Measurements from ENCODE around the gene ZC3H12D.
"Not testable (repeated sequence)": the region's sequence is repeated elsewhere in the genome, so short reads cannot be mapped to it uniquely, and the experiment has no call there.

The ZC3H12D gene

DNA sequence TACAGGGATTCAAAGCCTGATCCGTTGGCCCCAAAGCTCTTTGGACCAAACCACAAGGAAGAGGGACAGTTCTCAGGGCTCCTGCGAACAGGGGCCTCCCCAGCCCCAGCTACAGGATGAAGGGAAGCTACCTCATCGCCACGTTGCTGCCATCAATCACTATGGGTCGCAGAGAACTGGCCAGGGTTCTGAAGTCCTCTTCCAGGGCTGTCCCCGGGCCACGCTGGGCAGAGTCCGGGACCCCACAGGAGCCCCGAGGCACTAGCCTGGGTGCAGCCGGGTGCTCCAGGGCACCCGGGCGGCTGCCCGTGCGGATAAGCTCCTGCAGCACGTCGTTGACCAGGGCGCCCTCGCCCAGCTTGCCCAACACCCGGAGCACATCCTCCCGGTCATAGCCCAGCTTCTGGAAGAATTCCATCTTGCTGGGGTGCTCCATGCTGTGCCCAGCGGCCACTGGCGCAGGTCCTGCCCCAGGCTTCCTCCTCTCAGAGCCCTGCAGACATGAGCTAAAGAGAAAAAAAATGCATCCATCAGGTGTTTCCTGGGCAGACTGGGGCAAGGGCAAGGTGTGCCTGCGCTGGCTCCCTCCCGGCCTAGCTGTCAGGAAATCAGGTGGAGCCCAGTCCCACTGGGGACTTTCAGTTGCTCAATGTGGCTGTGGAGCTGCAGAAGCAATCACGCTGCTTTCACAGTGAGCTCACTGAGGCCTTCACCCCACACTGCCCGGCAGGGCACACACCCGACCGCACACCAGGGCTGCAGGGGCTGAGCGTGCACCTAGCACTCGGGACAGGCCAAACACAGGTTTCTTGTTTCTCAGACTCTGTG, 10.5 kb downstream of the ZC3H12D start:
- Histone ChIP-seq H3K9ac (ENCODE audit: low read depth in 1 of 2, low read length in 2 of 2) (peak overlapping the region; percentile 24 to 65), H3K4me3 (ENCODE audit: low read length in 2 of 2) (peak overlapping the region; percentile 42 to 49), H3K9me3 (ENCODE audit: control insufficient read depth in 2 of 2, low read length in 2 of 2) (no peaks in the 10 kb centered on the region), H3K4me1 (ENCODE audit: control insufficient read depth in 2 of 2, insufficient read depth in 2 of 2, low read length in 2 of 2) (peaks cover 27 to 28% of the 10 kb centered on the region in 2 donors), H3K27me3 (ENCODE audit: control insufficient read depth in 2 of 2, insufficient read depth in 2 of 2, low read length in 2 of 2) (no peaks in the 10 kb centered on the region), H3K27ac (ENCODE audit: low read depth in 2 of 2, low read length in 2 of 2) (peak overlapping the region; percentile 86 to 88), H3K36me3 (ENCODE audit: control insufficient read depth in 2 of 2, insufficient read depth in 2 of 2, low read length in 2 of 2) (peaks cover 0 to 2% of the 10 kb centered on the region in 2 donors)

DNA sequence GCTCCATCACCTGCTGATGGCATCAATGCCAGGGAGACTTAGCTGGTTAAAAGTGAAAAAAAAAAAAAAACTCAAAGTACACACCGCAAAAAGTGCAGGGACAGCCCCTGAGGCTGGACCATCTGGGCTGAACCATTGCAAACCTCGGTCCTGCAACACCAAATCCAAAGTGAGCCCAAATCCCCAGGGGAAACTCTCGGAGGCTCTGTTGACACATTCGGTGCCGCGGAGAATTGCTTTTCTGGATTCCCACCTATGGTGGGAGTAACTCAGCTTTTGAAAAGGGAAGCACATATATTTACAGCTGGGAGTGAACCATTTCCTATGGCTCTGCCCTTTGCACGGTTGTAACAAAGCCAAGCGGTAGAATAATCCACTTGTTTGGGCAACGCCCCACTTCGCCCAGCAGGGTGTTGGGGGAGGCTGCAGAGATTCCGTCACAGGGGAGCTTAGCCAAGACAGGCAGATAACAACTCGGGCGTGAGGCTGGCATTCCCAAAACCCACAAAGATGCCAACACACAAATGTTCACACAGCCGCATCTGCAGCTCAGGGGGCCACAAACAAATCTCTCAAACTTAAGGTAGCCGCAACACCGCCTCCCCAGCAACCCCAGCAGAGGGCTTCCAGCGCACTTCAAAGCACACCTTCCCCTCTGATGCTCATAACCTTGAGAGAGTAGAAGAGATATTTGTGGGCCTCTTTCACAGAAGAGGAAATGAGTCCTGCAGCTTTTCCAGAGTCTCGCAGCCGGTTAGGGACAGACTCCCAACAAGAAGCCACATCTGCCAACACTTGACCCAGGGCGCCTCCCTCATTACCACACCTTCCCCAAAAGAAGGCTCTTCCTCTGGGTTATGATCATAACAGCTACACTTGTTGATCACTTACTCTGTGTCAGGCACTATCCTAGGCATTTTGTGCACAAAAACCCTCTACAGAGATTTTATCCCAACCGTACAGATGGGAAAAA, 11.4 kb downstream of the ZC3H12D start:
- peaks cover 27 to 28% of the 10 kb centered on the region in 2 donors for H3K4me1 ChIP-seq (ENCODE audit: control insufficient read depth in 2 of 2, insufficient read depth in 2 of 2, low read length in 2 of 2)
- peak overlapping the region; percentile 86 to 88 for H3K27ac ChIP-seq (ENCODE audit: low read depth in 2 of 2, low read length in 2 of 2)
- no peaks in the 10 kb centered on the region for H3K9me3 ChIP-seq (ENCODE audit: control insufficient read depth in 2 of 2, low read length in 2 of 2)
- H3K36me3 ChIP-seq (ENCODE audit: control insufficient read depth in 2 of 2, insufficient read depth in 2 of 2, low read length in 2 of 2), result peaks cover 0 to 2% of the 10 kb centered on the region in 2 donors
- no peaks in the 10 kb centered on the region for H3K27me3 ChIP-seq (ENCODE audit: control insufficient read depth in 2 of 2, insufficient read depth in 2 of 2, low read length in 2 of 2)
- peak overlapping the region; percentile 56 to 65 for H3K9ac ChIP-seq (ENCODE audit: low read depth in 1 of 2, low read length in 2 of 2)
- peak overlapping the region; percentile 49 to 68 for H3K4me3 ChIP-seq (ENCODE audit: low read length in 2 of 2)

DNA sequence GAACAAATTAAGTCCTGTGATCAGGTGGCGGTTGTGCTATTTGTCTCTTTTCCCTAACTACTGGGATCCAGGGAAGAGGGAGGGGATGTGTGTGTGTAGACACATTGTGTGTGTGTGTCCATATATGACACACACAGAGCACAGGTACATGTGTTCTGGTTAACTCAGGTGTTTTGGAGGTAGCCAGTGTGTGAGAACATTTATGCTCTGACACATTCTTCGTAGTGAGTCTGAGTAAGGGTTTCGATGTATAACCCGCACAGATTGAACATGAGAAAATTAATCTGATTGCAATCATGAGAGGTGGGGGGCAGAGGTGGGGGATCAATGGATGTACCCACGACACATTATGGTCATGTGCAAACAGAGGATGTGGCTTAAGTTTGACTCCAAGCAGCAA, 12.6 kb downstream of the ZC3H12D start:
- peaks cover 27 to 28% of the 10 kb centered on the region in 2 donors for H3K4me1 ChIP-seq (ENCODE audit: control insufficient read depth in 2 of 2, insufficient read depth in 2 of 2, low read length in 2 of 2)

DNA sequence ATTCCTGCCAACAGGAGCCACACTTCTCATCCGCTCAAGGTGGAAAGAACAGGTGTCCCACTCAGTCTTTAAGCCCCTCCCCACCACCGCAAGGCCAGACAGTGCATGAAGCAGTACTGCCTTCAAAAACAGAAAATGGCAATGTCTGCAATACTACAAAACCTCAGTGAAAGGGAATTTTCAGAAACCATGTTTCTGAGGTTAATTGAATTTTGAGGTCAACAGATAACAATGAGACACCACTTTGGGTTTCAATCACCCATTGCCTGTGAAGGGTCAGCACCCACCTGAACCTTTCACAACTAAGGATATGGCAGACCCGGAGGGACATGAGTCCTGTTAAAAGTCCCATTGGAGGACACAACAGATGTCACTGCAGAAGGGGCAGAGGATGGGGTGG, 13.0 kb downstream of the ZC3H12D start:
- Histone ChIP-seq H3K27me3 (ENCODE audit: control insufficient read depth in 2 of 2, insufficient read depth in 2 of 2, low read length in 2 of 2) (no peaks in the 10 kb centered on the region), H3K36me3 (ENCODE audit: control insufficient read depth in 2 of 2, insufficient read depth in 2 of 2, low read length in 2 of 2) (peaks cover 0 to 2% of the 10 kb centered on the region in 2 donors), H3K9ac (ENCODE audit: low read depth in 1 of 2, low read length in 2 of 2) (no peak overlapping the region), H3K27ac (ENCODE audit: low read depth in 2 of 2, low read length in 2 of 2) (no peak overlapping the region), H3K4me1 (ENCODE audit: control insufficient read depth in 2 of 2, insufficient read depth in 2 of 2, low read length in 2 of 2) (peaks cover 27 to 28% of the 10 kb centered on the region in 2 donors), H3K9me3 (ENCODE audit: control insufficient read depth in 2 of 2, low read length in 2 of 2) (no peaks in the 10 kb centered on the region), H3K4me3 (ENCODE audit: low read length in 2 of 2) (no peak overlapping the region)

More for the DNA sequence above, 12.6 kb downstream of the ZC3H12D start:
- Histone ChIP-seq H3K27ac (ENCODE audit: low read depth in 2 of 2, low read length in 2 of 2) (peak overlapping the region in 1 of 2 donors; percentile 88), H3K36me3 (ENCODE audit: control insufficient read depth in 2 of 2, insufficient read depth in 2 of 2, low read length in 2 of 2) (peaks cover 0 to 2% of the 10 kb centered on the region in 2 donors), H3K27me3 (ENCODE audit: control insufficient read depth in 2 of 2, insufficient read depth in 2 of 2, low read length in 2 of 2) (no peaks in the 10 kb centered on the region), H3K9ac (ENCODE audit: low read depth in 1 of 2, low read length in 2 of 2) (no peak overlapping the region), H3K4me3 (ENCODE audit: low read length in 2 of 2) (no peak overlapping the region), H3K9me3 (ENCODE audit: control insufficient read depth in 2 of 2, low read length in 2 of 2) (no peaks in the 10 kb centered on the region)

DNA sequence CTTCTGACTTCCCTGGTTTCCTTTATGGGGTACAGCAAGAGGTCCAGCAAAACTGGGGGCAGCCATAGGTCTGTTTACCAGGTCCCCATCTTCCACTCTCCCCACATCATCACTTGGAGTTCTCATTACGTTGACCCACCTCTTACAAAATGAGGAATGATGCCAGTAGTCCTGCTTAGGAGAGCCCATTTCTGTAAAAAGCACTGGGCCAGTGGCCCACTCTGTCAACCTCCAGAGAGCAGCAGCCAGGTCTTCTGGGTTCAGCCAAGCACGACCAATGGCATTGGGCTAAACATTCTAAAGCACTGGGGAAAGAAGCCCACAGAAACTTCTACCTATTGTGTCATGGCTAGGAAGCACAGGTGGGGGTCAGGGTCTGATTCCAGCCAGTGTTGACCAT, 13.9 kb downstream of the ZC3H12D start:
- Histone ChIP-seq H3K27ac (ENCODE audit: low read depth in 2 of 2, low read length in 2 of 2) (no peak overlapping the region), H3K4me3 (ENCODE audit: low read length in 2 of 2) (no peak overlapping the region), H3K9ac (ENCODE audit: low read depth in 1 of 2, low read length in 2 of 2) (no peak overlapping the region), H3K36me3 (ENCODE audit: control insufficient read depth in 2 of 2, insufficient read depth in 2 of 2, low read length in 2 of 2) (peaks cover 0 to 2% of the 10 kb centered on the region in 2 donors), H3K4me1 (ENCODE audit: control insufficient read depth in 2 of 2, insufficient read depth in 2 of 2, low read length in 2 of 2) (peaks cover 27 to 28% of the 10 kb centered on the region in 2 donors), H3K27me3 (ENCODE audit: control insufficient read depth in 2 of 2, insufficient read depth in 2 of 2, low read length in 2 of 2) (no peaks in the 10 kb centered on the region), H3K9me3 (ENCODE audit: control insufficient read depth in 2 of 2, low read length in 2 of 2) (no peaks in the 10 kb centered on the region)

DNA sequence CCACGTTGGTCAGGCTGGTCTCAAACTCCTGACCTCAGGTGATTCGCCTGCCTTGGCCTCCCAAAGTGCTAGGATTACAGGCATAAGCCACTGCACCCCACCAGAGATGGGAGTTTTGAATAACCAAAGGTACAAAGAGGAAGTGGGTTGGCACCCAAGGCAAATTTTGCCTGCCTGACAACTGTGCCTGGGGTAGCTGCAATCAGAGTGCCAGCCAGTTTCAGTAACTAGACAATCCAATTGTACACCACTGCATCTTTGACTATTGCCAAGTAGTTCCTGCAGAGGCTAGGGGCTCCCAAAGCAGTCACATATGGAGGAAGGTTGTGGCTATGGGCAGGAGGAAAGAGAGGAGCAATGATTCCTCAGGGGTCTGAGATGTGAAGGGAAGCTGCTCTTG, 16.6 kb downstream of the ZC3H12D start:
- Histone ChIP-seq H3K4me1 (ENCODE audit: control insufficient read depth in 2 of 2, insufficient read depth in 2 of 2, low read length in 2 of 2) (peaks cover 8 to 10% of the 10 kb centered on the region in 2 donors), H3K9ac (ENCODE audit: low read depth in 1 of 2, low read length in 2 of 2) (no peak overlapping the region), H3K9me3 (ENCODE audit: control insufficient read depth in 2 of 2, low read length in 2 of 2) (no peaks in the 10 kb centered on the region), H3K36me3 (ENCODE audit: control insufficient read depth in 2 of 2, insufficient read depth in 2 of 2, low read length in 2 of 2) (peaks cover 0 to 2% of the 10 kb centered on the region in 2 donors), H3K27me3 (ENCODE audit: control insufficient read depth in 2 of 2, insufficient read depth in 2 of 2, low read length in 2 of 2) (no peaks in the 10 kb centered on the region), H3K4me3 (ENCODE audit: low read length in 2 of 2) (peak overlapping the region in 1 of 2 donors; percentile 37), H3K27ac (ENCODE audit: low read depth in 2 of 2, low read length in 2 of 2) (no peak overlapping the region)

DNA sequence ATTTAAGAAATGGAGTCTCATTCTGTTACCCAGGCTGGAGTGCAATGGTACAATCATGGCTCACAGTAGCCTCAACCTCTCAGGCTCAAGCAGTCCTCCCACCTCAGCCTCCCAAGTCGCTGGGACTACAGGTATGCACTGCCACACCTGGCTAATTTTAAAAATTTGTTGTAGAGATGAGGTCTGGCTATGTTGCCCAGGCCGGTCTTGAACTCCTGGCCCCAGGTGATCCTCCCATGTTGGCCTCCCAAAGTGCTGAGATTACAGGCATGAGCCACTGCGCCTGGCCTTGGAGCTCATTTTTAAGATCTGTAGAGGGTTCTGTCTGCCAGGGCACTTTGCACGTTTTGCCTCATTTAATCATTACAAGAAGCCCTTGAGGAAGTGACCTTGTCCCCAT, 17.5 kb downstream of the ZC3H12D start:
- no peaks in the 10 kb centered on the region for H3K27me3 ChIP-seq (ENCODE audit: control insufficient read depth in 2 of 2, insufficient read depth in 2 of 2, low read length in 2 of 2)
- H3K27ac ChIP-seq (ENCODE audit: low read depth in 2 of 2, low read length in 2 of 2), result no peak overlapping the region
- H3K4me3 ChIP-seq (ENCODE audit: low read length in 2 of 2), result no peak overlapping the region
- H3K9me3 ChIP-seq (ENCODE audit: control insufficient read depth in 2 of 2, low read length in 2 of 2), result no peaks in the 10 kb centered on the region
- peaks cover 0 to 3% of the 10 kb centered on the region in 2 donors for H3K4me1 ChIP-seq (ENCODE audit: control insufficient read depth in 2 of 2, insufficient read depth in 2 of 2, low read length in 2 of 2)
- peaks cover 0 to 2% of the 10 kb centered on the region in 2 donors for H3K36me3 ChIP-seq (ENCODE audit: control insufficient read depth in 2 of 2, insufficient read depth in 2 of 2, low read length in 2 of 2)
- H3K9ac ChIP-seq (ENCODE audit: low read depth in 1 of 2, low read length in 2 of 2), result no peak overlapping the region

DNA sequence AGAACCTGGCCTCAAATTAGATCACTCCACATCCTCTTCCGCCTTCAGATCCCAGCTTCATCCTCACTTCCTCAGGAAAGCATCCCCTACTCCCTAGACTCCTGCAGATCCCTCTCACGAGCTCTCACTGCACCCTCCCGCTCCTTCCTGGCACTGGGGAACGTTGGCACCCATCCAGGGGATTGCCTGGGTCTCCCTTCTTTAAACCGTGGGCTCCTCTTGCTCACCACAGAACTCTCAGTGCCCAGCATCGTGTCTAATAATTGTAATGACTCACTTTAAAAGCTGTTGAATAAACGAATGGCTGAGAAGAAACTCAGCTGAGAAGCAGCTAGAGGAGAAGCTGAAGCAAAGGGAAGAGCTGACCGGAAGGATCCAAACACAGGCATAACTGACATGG, 20.4 kb downstream of the ZC3H12D start:
- Histone ChIP-seq H3K9me3 (ENCODE audit: control insufficient read depth in 2 of 2, low read length in 2 of 2) (no peaks in the 10 kb centered on the region), H3K4me3 (ENCODE audit: low read length in 2 of 2) (no peak overlapping the region), H3K27me3 (ENCODE audit: control insufficient read depth in 2 of 2, insufficient read depth in 2 of 2, low read length in 2 of 2) (no peaks in the 10 kb centered on the region), H3K36me3 (ENCODE audit: control insufficient read depth in 2 of 2, insufficient read depth in 2 of 2, low read length in 2 of 2) (peaks cover 0 to 2% of the 10 kb centered on the region in 2 donors), H3K9ac (ENCODE audit: low read depth in 1 of 2, low read length in 2 of 2) (no peak overlapping the region), H3K4me1 (ENCODE audit: control insufficient read depth in 2 of 2, insufficient read depth in 2 of 2, low read length in 2 of 2) (no peaks in the 10 kb centered on the region), H3K27ac (ENCODE audit: low read depth in 2 of 2, low read length in 2 of 2) (no peak overlapping the region)

DNA sequence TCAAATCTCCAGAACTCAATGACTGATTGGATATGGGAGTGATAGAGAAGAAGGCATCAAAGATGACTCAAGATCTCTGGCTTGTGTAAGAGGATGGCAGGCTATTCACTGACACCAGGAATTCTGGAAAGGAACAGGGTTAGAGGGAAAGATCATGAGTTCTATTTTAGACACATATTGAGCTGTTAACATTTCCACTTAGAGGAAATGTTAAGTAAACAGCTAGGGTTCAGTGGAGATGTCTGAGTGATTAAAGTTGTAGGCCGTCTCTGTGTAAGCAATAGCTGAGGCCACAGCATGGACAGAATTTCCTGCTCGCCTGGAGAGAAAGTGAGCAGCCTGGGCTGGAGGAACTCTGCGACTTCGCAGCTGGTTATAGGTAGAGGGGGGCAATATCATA, 21.0 kb downstream of the ZC3H12D start:
- H3K9me3 ChIP-seq (ENCODE audit: control insufficient read depth in 2 of 2, low read length in 2 of 2), result no peaks in the 10 kb centered on the region
- no peak overlapping the region for H3K9ac ChIP-seq (ENCODE audit: low read depth in 1 of 2, low read length in 2 of 2)
- H3K27ac ChIP-seq (ENCODE audit: low read depth in 2 of 2, low read length in 2 of 2), result no peak overlapping the region
- no peak overlapping the region for H3K4me3 ChIP-seq (ENCODE audit: low read length in 2 of 2)
- H3K36me3 ChIP-seq (ENCODE audit: control insufficient read depth in 2 of 2, insufficient read depth in 2 of 2, low read length in 2 of 2), result peaks cover under 1 to 2% of the 10 kb centered on the region in 2 donors
- H3K4me1 ChIP-seq (ENCODE audit: control insufficient read depth in 2 of 2, insufficient read depth in 2 of 2, low read length in 2 of 2), result no peaks in the 10 kb centered on the region
- H3K27me3 ChIP-seq (ENCODE audit: control insufficient read depth in 2 of 2, insufficient read depth in 2 of 2, low read length in 2 of 2), result no peaks in the 10 kb centered on the region

DNA sequence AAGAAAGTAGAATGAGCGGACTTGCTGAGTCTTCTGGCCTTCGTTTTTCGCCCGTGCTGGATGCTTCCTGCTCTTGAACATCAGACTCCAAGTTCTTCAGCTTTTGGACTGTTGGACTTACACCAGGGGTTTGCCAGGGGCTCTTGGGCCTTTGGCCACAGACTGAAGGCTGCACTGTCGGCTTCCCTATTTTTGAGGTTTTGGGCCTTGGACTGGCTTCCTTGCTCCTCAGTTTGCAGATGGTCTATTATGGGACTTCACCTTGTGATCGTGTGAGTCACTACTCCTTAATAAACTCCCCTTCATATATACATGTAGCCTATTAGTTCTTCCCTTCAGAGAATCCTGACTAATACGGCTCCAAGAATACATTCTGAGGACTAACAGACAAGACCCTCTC, 22.1 kb downstream of the ZC3H12D start:
- H3K27ac ChIP-seq (ENCODE audit: low read depth in 2 of 2, low read length in 2 of 2); H3K9me3 ChIP-seq (ENCODE audit: control insufficient read depth in 2 of 2, low read length in 2 of 2); H3K27me3 ChIP-seq (ENCODE audit: control insufficient read depth in 2 of 2, insufficient read depth in 2 of 2, low read length in 2 of 2); H3K4me3 ChIP-seq (ENCODE audit: low read length in 2 of 2); H3K36me3 ChIP-seq (ENCODE audit: control insufficient read depth in 2 of 2, insufficient read depth in 2 of 2, low read length in 2 of 2); H3K9ac ChIP-seq (ENCODE audit: low read depth in 1 of 2, low read length in 2 of 2); H3K4me1 ChIP-seq (ENCODE audit: control insufficient read depth in 2 of 2, insufficient read depth in 2 of 2, low read length in 2 of 2): not testable (repeated sequence)

Measured in mucosa of rectum (tissue), 2 donors.